Muscle of leg (tissue), 11 donors: ENCODE data around the gene RIMKLB. TPM values are rescaled to one million over a fixed set of nuclear protein-coding genes. Genes with fewer than 3 reads are reported as not detected.
"Not testable (repeated sequence)": the region's sequence is repeated elsewhere in the genome, so short reads cannot be mapped to it uniquely, and the experiment has no call there.

ENCODE experiments used
- DNase-seq: peaks from one replicate; pipeline ENCODE4 v3.0.0; 2013
- H3K27ac ChIP-seq: one replicate; pipeline ENCODE4 v1.5.1; 2013; ENCODE audit warnings: mild to moderate bottlenecking, low read length, control low read depth
- H3K27me3 ChIP-seq: one replicate; pipeline ENCODE4 v1.6.1; 2013; ENCODE audit warnings: low read length; ENCODE audit not compliant: control insufficient read depth, insufficient read depth
- H3K36me3 ChIP-seq: one replicate; pipeline ENCODE4 v1.6.1; 2013; ENCODE audit warnings: low read length; ENCODE audit not compliant: control insufficient read depth, insufficient read depth
- H3K4me1 ChIP-seq: one replicate; pipeline ENCODE4 v1.6.1; 2013; ENCODE audit warnings: low read length; ENCODE audit not compliant: control insufficient read depth, insufficient read depth
- H3K4me3 ChIP-seq: one replicate; pipeline ENCODE4 v1.5.1; 2013; ENCODE audit warnings: low read length, control low read depth
- H3K9me3 ChIP-seq: replicated peaks from 2 replicates; pipeline ENCODE4 v1.6.1; 2013; ENCODE audit warnings: low read depth, low read length; ENCODE audit not compliant: control insufficient read depth
- WGBS: methylation state at CpG from one replicate; pipeline ENCODE4 v1.1.5; 2013; ENCODE audit warnings: missing lambda C conversion rate; ENCODE audit not compliant: insufficient coverage; 5-methylcytosine and 5-hydroxymethylcytosine counted together
- polyA plus RNA-seq, 8 donors: library from polyadenylated mRNA; unstranded; fragments of 120-200 nt; gene quantifications; one replicate each; pipeline versions ENCODE4 v1.2.1 to v1.2.3, GENCODE V29; 2013; ENCODE audit warnings: inconsistent platforms in 1 of 8, low replicate concordance in 1 of 8; ENCODE audit not compliant: insufficient read length in 8 of 8, insufficient read depth in 1 of 8
- total RNA-seq: library from RNA; stranded (reverse); fragments of 120-200 nt; gene quantifications from one replicate; pipeline ENCODE4 v1.2.4, GENCODE V29; 2013

The RIMKLB gene
- total and polyA plus RNA-seq, 9 donors = 64.1 to 104 (median 74.8) TPM

- H3K27ac ChIP-seq = not testable (repeated sequence)
Measured at GRCh38 chr12:8760076-8760475, 62.3 kb downstream of the RIMKLB start.

GRCh38 chr12:8762701-8763100, 64.9 kb downstream of the RIMKLB start:
- not testable (repeated sequence) for H3K4me3 ChIP-seq

More at GRCh38 chr12:8760076-8760475, 62.3 kb downstream of the RIMKLB start:
- H3K36me3 ChIP-seq = peaks cover 14% of the 10 kb centered on the region
- H3K4me3 ChIP-seq, H3K27me3 ChIP-seq, H3K9me3 ChIP-seq, DNase-seq, H3K4me1 ChIP-seq: not testable (repeated sequence)
- no CpG with 5 or more reads among the region's 4 CpGs for WGBS

GRCh38 chr12:8766121-8766520, 68.3 kb downstream of the RIMKLB start:
- 100% methylated on average over 5 of the region's 8 CpGs for WGBS
- not testable (repeated sequence) for H3K27ac ChIP-seq

More at GRCh38 chr12:8762701-8763100, 64.9 kb downstream of the RIMKLB start:
- not testable (repeated sequence) for H3K36me3 ChIP-seq, H3K27ac ChIP-seq, H3K27me3 ChIP-seq, DNase-seq, H3K4me1 ChIP-seq, H3K9me3 ChIP-seq
- WGBS = 93% methylated on average over 3 of the region's 6 CpGs

GRCh38 chr12:8770499-8770898, 72.7 kb downstream of the RIMKLB start:
- no CpG with 5 or more reads among the region's 2 CpGs for WGBS
- Histone ChIP-seq H3K27ac (no peak overlapping the region), H3K9me3 (no peaks in the 10 kb centered on the region), H3K27me3 (no peaks in the 10 kb centered on the region), H3K4me3 (no peak overlapping the region), H3K36me3 (peaks cover 8% of the 10 kb centered on the region), H3K4me1 (no peaks in the 10 kb centered on the region)
- DNase-seq = no peak

More at GRCh38 chr12:8766121-8766520, 68.3 kb downstream of the RIMKLB start:
- not testable (repeated sequence) for DNase-seq, H3K36me3 ChIP-seq, H3K9me3 ChIP-seq, H3K27me3 ChIP-seq, H3K4me1 ChIP-seq, H3K4me3 ChIP-seq

GRCh38 chr12:8771072-8771471, 73.3 kb downstream of the RIMKLB start:
- H3K27ac ChIP-seq = no peak overlapping the region
- no peaks in the 10 kb centered on the region for H3K4me1 ChIP-seq
- peaks cover 8% of the 10 kb centered on the region for H3K36me3 ChIP-seq
- no peak overlapping the region for H3K4me3 ChIP-seq
- no CpG with 5 or more reads among the region's 1 CpG for WGBS
- no peaks in the 10 kb centered on the region for H3K27me3 ChIP-seq
- DNase-seq = no peak
- no peaks in the 10 kb centered on the region for H3K9me3 ChIP-seq

- Histone ChIP-seq H3K36me3 (peaks cover 9% of the 10 kb centered on the region), H3K27ac (no peak overlapping the region), H3K27me3 (no peaks in the 10 kb centered on the region), H3K4me1 (no peaks in the 10 kb centered on the region), H3K9me3 (no peaks in the 10 kb centered on the region), H3K4me3 (no peak overlapping the region)
- WGBS = 78% methylated on average over 9 of the region's 10 CpGs
- no peak for DNase-seq
Measured at GRCh38 chr12:8773461-8773860, 75.7 kb downstream of the RIMKLB start.

- no peaks in the 10 kb centered on the region for H3K4me1 ChIP-seq
- no CpG with 5 or more reads among the region's 4 CpGs for WGBS
- H3K27ac ChIP-seq = no peak overlapping the region
- H3K36me3 ChIP-seq = peaks cover 11% of the 10 kb centered on the region
- H3K27me3 ChIP-seq = no peaks in the 10 kb centered on the region
- no peak for DNase-seq
- H3K4me3 ChIP-seq = no peak overlapping the region
- H3K9me3 ChIP-seq = no peaks in the 10 kb centered on the region
Measured at GRCh38 chr12:8779281-8779680, 81.5 kb downstream of the RIMKLB start.

GRCh38 chr12:8779862-8780261, 82.1 kb downstream of the RIMKLB start:
- WGBS = no CpG with 5 or more reads among the region's 2 CpGs
- H3K27me3 ChIP-seq = no peaks in the 10 kb centered on the region
- H3K36me3 ChIP-seq = peaks cover 11% of the 10 kb centered on the region
- H3K9me3 ChIP-seq = no peaks in the 10 kb centered on the region
- no peak overlapping the region for H3K4me3 ChIP-seq
- no peak for DNase-seq
- no peaks in the 10 kb centered on the region for H3K4me1 ChIP-seq
- no peak overlapping the region for H3K27ac ChIP-seq

GRCh38 chr12:8780389-8780788, 82.6 kb downstream of the RIMKLB start:
- Histone ChIP-seq H3K4me3 (no peak overlapping the region), H3K36me3 (peaks cover 11% of the 10 kb centered on the region), H3K27ac (no peak overlapping the region), H3K27me3 (no peaks in the 10 kb centered on the region), H3K9me3 (no peaks in the 10 kb centered on the region), H3K4me1 (no peaks in the 10 kb centered on the region)
- peak; percentile 53 for DNase-seq
- whole genome bisulfite sequencing = no CpG with 5 or more reads among the region's 1 CpG

GRCh38 chr12:8781381-8782127, 83.8 kb downstream of the RIMKLB start:
- Histone ChIP-seq H3K4me1 (no peaks in the 10 kb centered on the region), H3K4me3 (no peak overlapping the region), H3K27ac (no peak overlapping the region), H3K9me3 (no peaks in the 10 kb centered on the region), H3K36me3 (peaks cover 11% of the 10 kb centered on the region), H3K27me3 (no peaks in the 10 kb centered on the region)
- no CpG with 5 or more reads among the region's 2 CpGs for WGBS
- DNase-seq = no peak
